ENCODE results near the gene PIBF1. TPM values are rescaled to one million over a fixed set of nuclear protein-coding genes. Genes with fewer than 3 reads are reported as not detected.
"Not testable (repeated sequence)": the region's sequence is repeated elsewhere in the genome, so short reads cannot be mapped to it uniquely, and the experiment has no call there.

PIBF1 gene
- total and polyA plus RNA-seq, 2 donors: 12.9 to 74.2 TPM

GRCh38 chr13:72792640-72793039 lies 10.7 kb downstream of the PIBF1 start:
- 97% methylated on average over 2 of the region's 2 CpGs for WGBS
- peaks cover 6% of the 10 kb centered on the region for H3K36me3 ChIP-seq (ENCODE audit: insufficient read depth)
- peaks cover 1% of the 10 kb centered on the region for H3K4me1 ChIP-seq (ENCODE audit: insufficient read depth)

GRCh38 chr13:72798817-72799216 lies 16.9 kb downstream of the PIBF1 start:
- no peak for DNase-seq (ENCODE audit: extremely low spot score)
- Histone ChIP-seq H3K36me3 (ENCODE audit: insufficient read depth) (peaks cover 3% of the 10 kb centered on the region), H3K4me3 (ENCODE audit: low read depth, low read length) (no peak overlapping the region), H3K27ac (ENCODE audit: low read depth) (no peak overlapping the region), H3K4me1 (ENCODE audit: insufficient read depth) (no peaks in the 10 kb centered on the region)
- WGBS: 62% methylated on average over 3 of the region's 3 CpGs

More at GRCh38 chr13:72792640-72793039, 10.7 kb downstream of the PIBF1 start:
- H3K27ac ChIP-seq (ENCODE audit: low read depth): no peak overlapping the region
- H3K4me3 ChIP-seq (ENCODE audit: low read depth, low read length): no peak overlapping the region
- DNase-seq (ENCODE audit: extremely low spot score): no peak

GRCh38 chr13:72804301-72804700 lies 22.4 kb downstream of the PIBF1 start:
- Histone ChIP-seq H3K4me1 (ENCODE audit: insufficient read depth) (no peaks in the 10 kb centered on the region), H3K27ac (ENCODE audit: low read depth) (no peak overlapping the region), H3K36me3 (ENCODE audit: insufficient read depth) (no peaks in the 10 kb centered on the region), H3K4me3 (ENCODE audit: low read depth, low read length) (no peak overlapping the region)
- 77% methylated on average over 1 of the region's 1 CpG for WGBS
- no peak for DNase-seq (ENCODE audit: extremely low spot score)

- DNase-seq (ENCODE audit: extremely low spot score): no peak
- Histone ChIP-seq H3K36me3 (ENCODE audit: insufficient read depth) (no peaks in the 10 kb centered on the region), H3K27ac (ENCODE audit: low read depth) (no peak overlapping the region), H3K4me3 (ENCODE audit: low read depth, low read length) (no peak overlapping the region), H3K4me1 (ENCODE audit: insufficient read depth) (no peaks in the 10 kb centered on the region)
- WGBS: 95% methylated on average over 1 of the region's 1 CpG
Measured at GRCh38 chr13:72805676-72806346, 23.9 kb downstream of the PIBF1 start.

- 98% methylated on average over 1 of the region's 1 CpG for WGBS
- H3K4me1 ChIP-seq (ENCODE audit: insufficient read depth); H3K4me3 ChIP-seq (ENCODE audit: low read depth, low read length); DNase-seq (ENCODE audit: extremely low spot score); H3K36me3 ChIP-seq (ENCODE audit: insufficient read depth); H3K27ac ChIP-seq (ENCODE audit: low read depth): not testable (repeated sequence)
Measured at GRCh38 chr13:72806514-72806913, 24.6 kb downstream of the PIBF1 start.

- WGBS: 9% methylated on average over 1 of the region's 1 CpG
- H3K4me1 ChIP-seq (ENCODE audit: insufficient read depth): no peaks in the 10 kb centered on the region
Measured at GRCh38 chr13:72808917-72809500, 27.1 kb downstream of the PIBF1 start.

GRCh38 chr13:72820156-72820897 lies 38.4 kb downstream of the PIBF1 start:
- no peak overlapping the region for H3K27ac ChIP-seq (ENCODE audit: low read depth)
- H3K4me3 ChIP-seq (ENCODE audit: low read depth, low read length): no peak overlapping the region
- WGBS: 41% methylated on average over 8 of the region's 8 CpGs

More at GRCh38 chr13:72808917-72809500, 27.1 kb downstream of the PIBF1 start:
- no peak overlapping the region for H3K4me3 ChIP-seq (ENCODE audit: low read depth, low read length)
- DNase-seq (ENCODE audit: extremely low spot score): no peak
- no peaks in the 10 kb centered on the region for H3K36me3 ChIP-seq (ENCODE audit: insufficient read depth)
- H3K27ac ChIP-seq (ENCODE audit: low read depth): no peak overlapping the region

GRCh38 chr13:72820898-72821279 lies 39.0 kb downstream of the PIBF1 start:
- no peak for DNase-seq (ENCODE audit: extremely low spot score)
- Histone ChIP-seq H3K27ac (ENCODE audit: low read depth) (no peak overlapping the region), H3K4me3 (ENCODE audit: low read depth, low read length) (no peak overlapping the region), H3K36me3 (ENCODE audit: insufficient read depth) (peaks cover 3% of the 10 kb centered on the region), H3K4me1 (ENCODE audit: insufficient read depth) (no peaks in the 10 kb centered on the region)
- WGBS: 22% methylated on average over 1 of the region's 1 CpG

More at GRCh38 chr13:72820156-72820897, 38.4 kb downstream of the PIBF1 start:
- no peaks in the 10 kb centered on the region for H3K4me1 ChIP-seq (ENCODE audit: insufficient read depth)
- no peak for DNase-seq (ENCODE audit: extremely low spot score)
- peaks cover 3% of the 10 kb centered on the region for H3K36me3 ChIP-seq (ENCODE audit: insufficient read depth)

GRCh38 chr13:72823081-72823480 lies 41.1 kb downstream of the PIBF1 start:
- DNase-seq (ENCODE audit: extremely low spot score): no peak
- 92% methylated on average over 2 of the region's 2 CpGs for WGBS
- Histone ChIP-seq H3K36me3 (ENCODE audit: insufficient read depth) (peaks cover 3% of the 10 kb centered on the region), H3K4me3 (ENCODE audit: low read depth, low read length) (no peak overlapping the region), H3K27ac (ENCODE audit: low read depth) (no peak overlapping the region), H3K4me1 (ENCODE audit: insufficient read depth) (no peaks in the 10 kb centered on the region)

GRCh38 chr13:72823724-72824123 lies 41.8 kb downstream of the PIBF1 start:
- no peak for DNase-seq (ENCODE audit: extremely low spot score)
- Histone ChIP-seq H3K27ac (ENCODE audit: low read depth) (no peak overlapping the region), H3K4me3 (ENCODE audit: low read depth, low read length) (no peak overlapping the region), H3K4me1 (ENCODE audit: insufficient read depth) (no peaks in the 10 kb centered on the region), H3K36me3 (ENCODE audit: insufficient read depth) (peaks cover 3% of the 10 kb centered on the region)
- 97% methylated on average over 3 of the region's 3 CpGs for WGBS

GRCh38 chr13:72834601-72835000 lies 52.7 kb downstream of the PIBF1 start:
- no peak for DNase-seq (ENCODE audit: extremely low spot score)
- peaks cover 2% of the 10 kb centered on the region for H3K36me3 ChIP-seq (ENCODE audit: insufficient read depth)
- WGBS: 98% methylated on average over 3 of the region's 3 CpGs
- no peak overlapping the region for H3K27ac ChIP-seq (ENCODE audit: low read depth)
- no peaks in the 10 kb centered on the region for H3K4me1 ChIP-seq (ENCODE audit: insufficient read depth)
- no peak overlapping the region for H3K4me3 ChIP-seq (ENCODE audit: low read depth, low read length)

GRCh38 chr13:72839831-72840426 lies 58.0 kb downstream of the PIBF1 start:
- DNase-seq (ENCODE audit: extremely low spot score): no peak
- 95% methylated on average over 1 of the region's 1 CpG for WGBS
- Histone ChIP-seq H3K4me3 (ENCODE audit: low read depth, low read length) (no peak overlapping the region), H3K4me1 (ENCODE audit: insufficient read depth) (no peaks in the 10 kb centered on the region), H3K36me3 (ENCODE audit: insufficient read depth) (peaks cover 2% of the 10 kb centered on the region), H3K27ac (ENCODE audit: low read depth) (no peak overlapping the region)

GRCh38 chr13:72842991-72843390 lies 61.1 kb downstream of the PIBF1 start:
- H3K4me1 ChIP-seq (ENCODE audit: insufficient read depth): no peaks in the 10 kb centered on the region
- H3K4me3 ChIP-seq (ENCODE audit: low read depth, low read length): no peak overlapping the region
- WGBS: 90% methylated on average over 6 of the region's 6 CpGs
- H3K27ac ChIP-seq (ENCODE audit: low read depth): no peak overlapping the region
- peaks cover 3% of the 10 kb centered on the region for H3K36me3 ChIP-seq (ENCODE audit: insufficient read depth)
- no peak for DNase-seq (ENCODE audit: extremely low spot score)
